ENCODE measurements around the gene USP34. TPM values are rescaled to one million over a fixed set of nuclear protein-coding genes. Genes with fewer than 3 reads are reported as not detected.

The USP34 gene
- total and polyA plus RNA-seq, 3 donors from 2014 or later: 92.3 to 235 (median 230) TPM

DNA sequence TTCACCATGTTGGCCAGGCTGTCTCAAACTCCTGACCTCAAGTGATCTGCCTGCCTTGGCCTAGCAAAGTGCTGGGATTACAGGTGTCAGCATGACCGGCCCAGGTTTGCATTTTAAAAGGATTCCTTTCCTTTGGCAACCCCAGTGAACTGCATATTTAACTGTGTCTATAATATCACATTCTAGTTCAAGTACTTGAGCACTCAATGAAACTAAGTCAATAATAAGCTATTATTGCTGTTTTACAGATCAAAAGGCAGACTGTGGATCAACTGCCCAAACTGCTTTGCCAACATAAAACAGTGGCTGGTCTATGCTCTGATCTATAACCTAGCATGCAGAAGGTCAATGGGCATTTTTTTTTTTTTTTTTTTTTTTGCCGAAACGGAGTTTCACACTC is 144.5 kb downstream of the USP34 start:
- no peak overlapping the region for H3K27ac ChIP-seq
- 86 to 94% methylated on average over 3 of the region's 3 CpGs for WGBS, 2 donors
- intact Hi-C loops (cut with DNase I; ENCODE audit: low total_unique reads): no loop called here
- H3K4me3 ChIP-seq: no peak overlapping the region
- no peak for DNase-seq
- H3K9me3 ChIP-seq: no peaks in the 10 kb centered on the region
- no peaks in the 10 kb centered on the region for H3K36me3 ChIP-seq (ENCODE audit: low read depth, missing control alignments)
- H3K27me3 ChIP-seq: no peaks in the 10 kb centered on the region
- H3K4me1 ChIP-seq: no peaks in the 10 kb centered on the region
- TF ChIP-seq, protein P1, sequence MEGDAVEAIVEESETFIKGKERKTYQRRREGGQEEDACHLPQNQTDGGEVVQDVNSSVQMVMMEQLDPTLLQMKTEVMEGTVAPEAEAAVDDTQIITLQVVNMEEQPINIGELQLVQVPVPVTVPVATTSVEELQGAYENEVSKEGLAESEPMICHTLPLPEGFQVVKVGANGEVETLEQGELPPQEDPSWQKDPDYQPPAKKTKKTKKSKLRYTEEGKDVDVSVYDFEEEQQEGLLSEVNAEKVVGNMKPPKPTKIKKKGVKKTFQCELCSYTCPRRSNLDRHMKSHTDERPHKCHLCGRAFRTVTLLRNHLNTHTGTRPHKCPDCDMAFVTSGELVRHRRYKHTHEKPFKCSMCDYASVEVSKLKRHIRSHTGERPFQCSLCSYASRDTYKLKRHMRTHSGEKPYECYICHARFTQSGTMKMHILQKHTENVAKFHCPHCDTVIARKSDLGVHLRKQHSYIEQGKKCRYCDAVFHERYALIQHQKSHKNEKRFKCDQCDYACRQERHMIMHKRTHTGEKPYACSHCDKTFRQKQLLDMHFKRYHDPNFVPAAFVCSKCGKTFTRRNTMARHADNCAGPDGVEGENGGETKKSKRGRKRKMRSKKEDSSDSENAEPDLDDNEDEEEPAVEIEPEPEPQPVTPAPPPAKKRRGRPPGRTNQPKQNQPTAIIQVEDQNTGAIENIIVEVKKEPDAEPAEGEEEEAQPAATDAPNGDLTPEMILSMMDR (IDR thresholded peaks at IDR 0.05): no peak
- TF ChIP-seq POLR2A (IDR thresholded peaks at IDR 0.05): no peak

DNA sequence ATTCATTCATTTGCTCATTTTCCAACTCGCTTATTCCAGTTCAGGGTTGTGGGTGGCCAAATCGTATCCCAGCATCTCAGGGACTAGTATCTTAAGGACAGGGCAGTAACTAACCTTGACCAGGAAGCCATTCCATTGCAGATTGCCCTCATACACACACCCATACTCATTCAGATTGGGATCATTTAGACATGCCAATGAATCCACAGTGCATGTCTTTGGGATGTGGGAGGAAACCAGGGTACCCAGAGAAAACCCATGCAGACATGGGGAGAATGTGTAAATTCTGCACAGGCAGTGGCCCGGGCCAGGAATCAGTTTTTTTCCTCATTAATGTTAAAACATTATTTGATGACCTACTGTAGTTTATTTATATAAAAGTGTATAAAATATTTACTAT is 150.7 kb downstream of the USP34 start:
- WGBS, 2 donors: 84 to 89% methylated on average over 3 of the region's 3 CpGs
- H3K27me3 ChIP-seq: no peaks in the 10 kb centered on the region
- intact Hi-C loops (cut with DNase I; ENCODE audit: low total_unique reads): no loop called here
- TF ChIP-seq, protein P1 (IDR thresholded peaks at IDR 0.05): no peak
- TF ChIP-seq POLR2A (IDR thresholded peaks at IDR 0.05): no peak
- H3K27ac ChIP-seq: no peak overlapping the region
- H3K4me3 ChIP-seq: no peak overlapping the region
- DNase-seq: no peak
- H3K36me3 ChIP-seq (ENCODE audit: low read depth, missing control alignments): no peaks in the 10 kb centered on the region
- H3K9me3 ChIP-seq: no peaks in the 10 kb centered on the region
- H3K4me1 ChIP-seq: no peaks in the 10 kb centered on the region

DNA sequence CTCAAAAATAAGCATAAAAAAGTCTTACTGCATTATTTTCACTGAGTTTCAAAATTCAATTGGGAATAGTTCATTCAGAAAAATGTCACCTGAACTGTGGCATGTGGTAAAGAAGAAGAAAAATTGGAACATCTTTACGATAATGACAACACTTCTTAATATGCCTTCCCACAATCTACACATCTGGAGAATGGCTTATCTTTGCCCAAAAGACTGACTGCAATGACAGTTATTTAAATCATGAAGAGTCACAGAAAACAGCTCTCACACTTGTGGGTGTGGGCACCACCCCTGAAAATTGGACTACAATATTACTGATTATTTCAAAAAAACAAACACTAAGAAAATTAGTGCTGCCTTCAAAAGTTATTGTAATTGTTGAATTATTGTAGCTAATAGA is 152.3 kb downstream of the USP34 start:
- H3K36me3 ChIP-seq (ENCODE audit: low read depth, missing control alignments): no peaks in the 10 kb centered on the region
- no peak overlapping the region for H3K27ac ChIP-seq
- H3K9me3 ChIP-seq: no peaks in the 10 kb centered on the region
- intact Hi-C loops (cut with DNase I; ENCODE audit: low total_unique reads): no loop called here
- no peaks in the 10 kb centered on the region for H3K27me3 ChIP-seq
- TF ChIP-seq, protein P1 (IDR thresholded peaks at IDR 0.05): no peak
- TF ChIP-seq POLR2A (IDR thresholded peaks at IDR 0.05): no peak
- 92 to 100% methylated on average over 1 of the region's 1 CpG for WGBS, 2 donors
- no peak for DNase-seq
- no peak overlapping the region for H3K4me3 ChIP-seq
- no peaks in the 10 kb centered on the region for H3K4me1 ChIP-seq

DNA sequence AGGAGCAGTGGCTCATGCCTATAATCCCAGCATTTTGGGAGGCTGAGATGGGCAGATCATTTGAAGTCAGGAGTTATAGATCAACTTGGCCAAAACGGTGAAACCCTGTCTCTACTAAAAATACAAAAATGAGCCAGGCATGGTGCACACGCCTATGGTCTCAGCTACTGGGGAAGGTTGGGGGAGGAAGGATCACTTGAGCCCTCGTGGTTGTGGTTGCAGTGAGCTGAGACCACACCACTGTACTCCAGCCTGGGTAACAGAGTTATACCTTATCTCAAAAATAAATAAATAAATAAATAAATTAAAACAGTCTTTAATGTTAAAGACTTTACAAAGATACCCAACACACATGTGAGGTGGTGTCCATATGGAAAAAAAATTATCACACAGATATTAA is 174.9 kb downstream of the USP34 start:
- DNase-seq: no peak
- Histone ChIP-seq H3K4me1 (no peaks in the 10 kb centered on the region), H3K36me3 (ENCODE audit: low read depth, missing control alignments) (no peaks in the 10 kb centered on the region), H3K4me3 (no peak overlapping the region), H3K27me3 (no peaks in the 10 kb centered on the region), H3K27ac (no peak overlapping the region), H3K9me3 (no peaks in the 10 kb centered on the region)
- WGBS, 2 donors: 83 to 92% methylated on average over 3 of the region's 3 CpGs
- no peak for TF ChIP-seq POLR2A (IDR thresholded peaks at IDR 0.05)
- TF ChIP-seq, protein P1 (IDR thresholded peaks at IDR 0.05): no peak
- intact Hi-C loops (cut with DNase I; ENCODE audit: low total_unique reads): no loop called here

DNA sequence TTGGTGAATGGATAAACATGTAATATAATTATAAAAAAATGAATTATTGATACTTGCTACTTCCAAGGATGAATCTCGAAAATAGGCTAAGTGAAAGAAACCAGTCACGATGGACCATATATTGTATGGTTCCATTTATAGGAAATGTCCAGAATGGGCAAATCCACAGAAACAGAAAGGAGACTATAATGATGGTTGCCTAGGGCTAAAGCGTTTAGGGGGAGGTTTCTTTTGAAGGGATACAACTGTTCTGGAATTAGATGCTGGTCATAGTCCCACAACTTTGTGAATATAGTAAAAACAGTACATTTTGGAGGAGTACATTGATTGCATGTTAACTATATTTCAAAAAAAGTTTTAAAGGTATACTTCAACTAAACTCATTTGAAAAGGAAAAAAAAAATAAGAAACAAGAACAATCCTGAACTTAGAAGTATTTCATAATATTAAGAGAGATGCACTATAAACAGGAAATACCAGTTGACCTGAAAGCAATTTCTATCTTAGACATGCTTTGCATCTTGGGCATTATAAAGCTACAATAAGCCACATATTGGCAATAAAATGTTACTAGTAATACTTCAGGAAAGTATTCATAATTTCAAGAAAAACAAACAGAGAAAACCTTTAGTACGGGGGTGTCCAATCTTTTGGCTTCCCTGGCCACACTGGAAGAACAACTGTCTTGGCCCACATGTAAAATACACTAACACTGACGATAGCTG is 178.9 kb downstream of the USP34 start:
- WGBS, 2 donors: 86 to 93% methylated on average over 5 of the region's 5 CpGs
- Histone ChIP-seq H3K27me3 (no peaks in the 10 kb centered on the region), H3K4me3 (no peak overlapping the region), H3K27ac (no peak overlapping the region), H3K36me3 (ENCODE audit: low read depth, missing control alignments) (no peaks in the 10 kb centered on the region), H3K9me3 (no peaks in the 10 kb centered on the region), H3K4me1 (no peaks in the 10 kb centered on the region)
- TF ChIP-seq, protein P1 (IDR thresholded peaks at IDR 0.05): no peak
- TF ChIP-seq POLR2A (IDR thresholded peaks at IDR 0.05): no peak
- intact Hi-C loops (cut with DNase I; ENCODE audit: low total_unique reads): no loop called here
- no peak for DNase-seq
